ENCODE measurements around the gene RNF169.

The RNF169 gene

DNA sequence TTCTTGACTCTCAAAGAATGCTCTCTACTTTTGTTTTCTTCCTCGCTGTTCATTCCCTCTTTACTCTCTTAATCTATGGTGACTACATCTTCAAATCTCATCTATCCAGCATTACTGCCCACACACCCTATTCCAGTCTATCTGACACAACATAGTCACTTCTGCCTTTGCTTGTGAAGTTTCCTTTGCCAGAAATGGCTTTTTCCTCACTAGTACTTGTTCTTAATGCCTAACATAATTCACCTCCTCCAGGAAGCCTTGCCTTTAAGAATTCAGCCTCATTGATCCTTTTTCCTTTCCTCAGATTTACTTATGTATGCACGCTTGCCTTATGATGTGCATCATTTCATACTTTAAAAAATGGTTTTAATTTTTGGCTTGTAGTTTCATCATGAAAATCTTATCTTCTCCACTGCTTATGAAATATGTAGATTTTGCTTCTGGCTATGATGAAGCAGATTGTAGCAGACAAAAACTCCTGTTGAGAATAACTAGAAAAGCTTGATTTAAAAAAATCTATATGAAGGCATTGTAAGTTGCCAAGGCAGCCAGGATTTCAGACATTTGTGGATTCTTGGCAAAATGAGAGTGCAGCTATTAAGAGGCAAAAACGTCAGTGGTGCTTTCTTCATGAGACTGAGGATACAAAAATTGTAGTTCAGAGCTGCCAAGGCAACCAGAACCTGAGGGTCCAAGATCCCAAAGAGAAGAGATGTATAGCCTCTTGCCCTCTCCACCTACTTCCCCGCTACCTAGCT is 31.8 kb downstream of the RNF169 start:
- no peaks in the 10 kb centered on the region for H3K27me3 ChIP-seq (ENCODE audit: insufficient read depth, low read depth, severe bottlenecking)
- no peaks in the 10 kb centered on the region for H3K9me3 ChIP-seq (ENCODE audit: severe bottlenecking)
- TF ChIP-seq, protein P1, sequence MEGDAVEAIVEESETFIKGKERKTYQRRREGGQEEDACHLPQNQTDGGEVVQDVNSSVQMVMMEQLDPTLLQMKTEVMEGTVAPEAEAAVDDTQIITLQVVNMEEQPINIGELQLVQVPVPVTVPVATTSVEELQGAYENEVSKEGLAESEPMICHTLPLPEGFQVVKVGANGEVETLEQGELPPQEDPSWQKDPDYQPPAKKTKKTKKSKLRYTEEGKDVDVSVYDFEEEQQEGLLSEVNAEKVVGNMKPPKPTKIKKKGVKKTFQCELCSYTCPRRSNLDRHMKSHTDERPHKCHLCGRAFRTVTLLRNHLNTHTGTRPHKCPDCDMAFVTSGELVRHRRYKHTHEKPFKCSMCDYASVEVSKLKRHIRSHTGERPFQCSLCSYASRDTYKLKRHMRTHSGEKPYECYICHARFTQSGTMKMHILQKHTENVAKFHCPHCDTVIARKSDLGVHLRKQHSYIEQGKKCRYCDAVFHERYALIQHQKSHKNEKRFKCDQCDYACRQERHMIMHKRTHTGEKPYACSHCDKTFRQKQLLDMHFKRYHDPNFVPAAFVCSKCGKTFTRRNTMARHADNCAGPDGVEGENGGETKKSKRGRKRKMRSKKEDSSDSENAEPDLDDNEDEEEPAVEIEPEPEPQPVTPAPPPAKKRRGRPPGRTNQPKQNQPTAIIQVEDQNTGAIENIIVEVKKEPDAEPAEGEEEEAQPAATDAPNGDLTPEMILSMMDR (IDR thresholded peaks at IDR 0.05; ENCODE audit: low read depth, low read length): no peak
- H3K4me3 ChIP-seq (ENCODE audit: low read depth, low read length): no peak overlapping the region
- H3K36me3 ChIP-seq: peaks cover 5% of the 10 kb centered on the region; the same call in 1 of the 2 replicates
- no peak for DNase-seq
- H3K27ac ChIP-seq: no peak overlapping the region

DNA sequence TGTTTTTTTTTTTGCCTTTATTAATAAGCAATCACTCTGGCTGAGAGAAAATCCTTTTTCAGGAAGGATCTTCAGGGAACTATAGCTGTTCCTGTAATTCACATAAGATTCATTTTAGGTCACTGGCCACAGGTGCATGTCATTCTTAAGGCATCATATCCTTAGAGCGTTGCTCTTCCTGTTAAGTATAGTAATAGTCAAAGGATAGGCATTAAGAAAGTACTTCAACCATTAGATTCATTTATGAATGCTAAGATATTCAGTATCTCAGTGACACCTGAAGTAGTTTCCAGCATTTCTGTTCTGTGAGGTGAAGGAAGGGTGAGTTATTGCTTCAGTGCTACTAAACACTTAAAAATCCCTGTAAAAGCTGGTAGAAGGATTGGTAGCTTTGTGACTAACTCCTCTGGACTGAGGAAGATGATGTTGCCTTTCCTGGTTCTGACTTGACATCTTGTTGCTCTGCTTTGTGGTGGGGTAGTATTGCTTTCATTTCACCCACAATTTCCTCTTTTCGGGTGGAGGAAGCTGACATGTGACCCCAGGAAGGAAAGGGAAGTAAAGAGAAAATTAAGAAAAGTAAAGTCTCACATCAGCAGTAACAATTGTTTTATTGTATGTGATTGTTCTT is 34.7 kb downstream of the RNF169 start:
- TF ChIP-seq, protein P1 (IDR thresholded peaks at IDR 0.05; ENCODE audit: low read depth, low read length): no peak
- Histone ChIP-seq H3K9me3 (ENCODE audit: severe bottlenecking) (no peaks in the 10 kb centered on the region), H3K4me3 (ENCODE audit: low read depth, low read length) (no peak overlapping the region), H3K36me3 (no peaks in the 10 kb centered on the region), H3K27ac (no peak overlapping the region), H3K27me3 (ENCODE audit: insufficient read depth, low read depth, severe bottlenecking) (no peaks in the 10 kb centered on the region)
- no peak for DNase-seq

DNA sequence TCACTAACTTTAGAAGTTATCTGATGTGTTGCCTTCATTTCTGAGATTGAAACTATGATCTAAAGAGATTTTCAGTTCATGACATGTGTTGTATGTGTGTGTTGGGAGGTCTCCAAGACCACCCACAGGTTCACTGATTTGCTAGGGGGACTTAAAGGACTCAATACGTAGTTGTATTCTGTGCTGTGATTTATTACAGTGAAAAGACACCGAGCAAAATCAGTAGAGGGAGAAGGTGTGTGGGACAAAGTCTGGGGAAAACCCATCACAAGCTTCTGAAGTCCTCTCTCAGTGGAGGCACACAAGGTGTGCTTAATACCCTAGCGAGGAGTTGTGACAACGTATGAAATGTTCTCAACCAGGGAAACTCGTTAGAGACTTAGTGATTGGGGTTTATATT is 35.6 kb downstream of the RNF169 start:
- Histone ChIP-seq H3K36me3 (no peaks in the 10 kb centered on the region), H3K27me3 (ENCODE audit: insufficient read depth, low read depth, severe bottlenecking) (no peaks in the 10 kb centered on the region), H3K4me3 (ENCODE audit: low read depth, low read length) (no peak overlapping the region), H3K9me3 (ENCODE audit: severe bottlenecking) (no peaks in the 10 kb centered on the region), H3K27ac (no peak overlapping the region)
- TF ChIP-seq, protein P1 (IDR thresholded peaks at IDR 0.05; ENCODE audit: low read depth, low read length): no peak
- no peak for DNase-seq

DNA sequence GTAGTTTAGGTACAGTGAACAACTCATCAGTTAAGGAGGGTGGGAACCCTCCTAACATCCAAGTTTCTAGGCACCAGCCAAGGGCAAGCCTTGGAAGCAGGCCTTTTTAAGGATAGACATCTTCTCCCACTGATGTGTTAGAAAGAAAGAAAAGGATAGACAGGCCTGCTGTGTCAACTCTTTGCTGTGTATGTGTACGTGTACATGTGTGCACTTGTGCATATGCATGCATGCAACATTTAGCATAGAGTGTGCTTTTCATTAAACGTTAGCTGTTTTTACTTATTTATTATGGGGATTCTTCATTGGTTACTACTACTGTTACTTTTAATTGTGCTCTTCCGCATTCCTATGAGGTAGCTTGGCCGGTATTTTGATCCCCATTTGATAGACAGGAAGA is 36.1 kb downstream of the RNF169 start:
- no peak for DNase-seq
- no peaks in the 10 kb centered on the region for H3K9me3 ChIP-seq (ENCODE audit: severe bottlenecking)
- TF ChIP-seq, protein P1 (IDR thresholded peaks at IDR 0.05; ENCODE audit: low read depth, low read length): no peak
- no peak overlapping the region for H3K27ac ChIP-seq
- H3K27me3 ChIP-seq (ENCODE audit: insufficient read depth, low read depth, severe bottlenecking): no peaks in the 10 kb centered on the region
- peaks cover 1% of the 10 kb centered on the region for H3K36me3 ChIP-seq
- no peak overlapping the region for H3K4me3 ChIP-seq (ENCODE audit: low read depth, low read length)

DNA sequence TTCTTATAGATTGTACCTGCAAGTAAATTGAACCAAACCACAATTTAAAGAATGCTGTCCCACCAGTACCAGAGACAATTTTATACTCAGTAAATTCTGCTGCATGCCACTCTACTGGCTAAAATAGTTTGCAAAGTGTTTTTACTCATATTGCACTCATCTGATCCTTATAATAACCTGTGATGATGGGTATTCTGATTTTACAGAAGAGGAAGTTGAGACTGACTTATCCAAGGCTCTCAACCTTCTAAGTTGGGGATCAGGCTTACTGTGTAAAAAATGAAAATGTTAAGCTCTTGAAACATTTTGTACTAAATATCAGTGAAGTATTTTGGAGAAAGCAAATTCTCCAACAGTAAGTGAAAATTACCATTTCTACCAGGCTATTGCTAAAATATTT is 37.9 kb downstream of the RNF169 start:
- Histone ChIP-seq H3K9me3 (ENCODE audit: severe bottlenecking) (no peaks in the 10 kb centered on the region), H3K36me3 (peaks cover 20% of the 10 kb centered on the region), H3K4me3 (ENCODE audit: low read depth, low read length) (no peak overlapping the region), H3K27ac (no peak overlapping the region), H3K27me3 (ENCODE audit: insufficient read depth, low read depth, severe bottlenecking) (no peaks in the 10 kb centered on the region)
- no peak for DNase-seq
- TF ChIP-seq, protein P1 (IDR thresholded peaks at IDR 0.05; ENCODE audit: low read depth, low read length): no peak

Measured in WERI-Rb-1 (cell line).